GM19240 (cell line): ENCODE results near the gene KLF9.
"Not testable (repeated sequence)": the region's sequence is repeated elsewhere in the genome, so short reads cannot be mapped to it uniquely, and the experiment has no call there.

ENCODE experiments used
- DNase-seq: peaks from one replicate; pipeline ENCODE4 v3.0.0; 2011; ENCODE audit warnings: low spot score; ENCODE audit not compliant: insufficient read length

KLF9 gene

DNA sequence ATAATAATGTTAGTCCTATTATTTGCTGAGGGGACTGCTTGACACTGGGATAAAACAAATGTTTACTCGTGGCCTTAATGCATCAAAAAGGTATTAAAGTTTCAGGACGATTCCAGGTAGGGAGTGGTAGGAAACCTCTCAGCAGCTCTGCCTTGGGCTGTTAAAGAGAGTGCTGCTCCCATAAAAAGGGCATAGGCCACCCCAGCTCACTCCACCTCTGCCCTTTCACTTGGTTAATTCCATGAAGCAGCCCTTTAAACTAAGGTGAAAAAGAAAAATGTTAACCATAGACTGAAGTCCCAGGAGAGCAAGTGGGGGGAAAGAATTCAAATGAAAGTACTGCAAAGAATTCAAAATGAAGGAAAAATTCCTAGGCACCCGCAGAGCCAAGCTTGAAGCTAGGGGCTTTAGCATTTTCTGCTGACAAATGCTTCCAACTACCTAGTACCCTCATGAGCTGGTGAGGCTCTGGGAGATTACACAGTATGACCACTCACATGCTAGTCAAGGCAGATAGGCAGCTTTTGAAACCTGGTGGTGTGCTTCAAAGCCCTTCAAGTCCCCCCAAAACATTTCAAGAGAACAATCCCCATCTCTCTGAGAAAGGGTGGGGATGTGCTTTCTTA, 8.5 kb downstream of the KLF9 start:
- DNase-seq: no peak

DNA sequence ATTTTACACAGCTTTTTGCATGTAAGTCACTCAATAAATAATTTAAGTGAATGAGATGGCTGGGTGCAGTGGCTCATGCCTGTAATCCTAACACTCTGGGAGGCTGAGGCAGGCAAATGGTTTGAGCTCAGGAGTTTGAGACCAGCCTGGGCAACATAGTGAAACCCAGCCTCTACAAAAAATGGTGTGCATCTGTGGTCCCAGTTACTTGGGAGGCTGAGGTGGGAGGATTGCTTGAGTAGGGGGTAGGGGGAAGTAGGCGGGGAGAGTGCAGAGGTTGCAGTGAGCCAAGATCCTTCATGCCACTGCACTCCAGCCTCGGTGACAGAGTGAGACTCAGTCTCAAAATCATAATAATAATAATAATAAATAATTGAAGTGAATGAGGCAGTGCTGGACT, 10.2 kb downstream of the KLF9 start:
- no peak for DNase-seq

DNA sequence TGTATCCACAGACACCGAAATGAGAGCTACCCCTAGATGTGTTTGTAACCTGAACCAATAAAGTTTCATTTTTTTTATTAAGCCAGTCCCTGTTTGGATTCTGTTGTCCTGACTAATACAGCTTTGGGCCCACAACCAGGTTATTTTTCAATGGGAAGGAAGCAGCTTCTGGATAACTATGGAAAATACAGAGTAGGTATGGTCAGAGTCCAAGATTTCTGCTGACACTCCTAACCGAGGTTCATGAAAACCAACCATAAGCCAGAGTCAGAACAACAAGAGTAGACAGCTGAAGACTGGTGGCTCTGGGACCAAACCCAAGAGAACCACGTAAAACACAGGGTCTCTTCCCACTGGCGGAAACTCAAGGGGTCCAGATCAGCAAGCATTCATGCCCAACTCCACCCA, 10.8 kb downstream of the KLF9 start:
- no peak for DNase-seq

DNA sequence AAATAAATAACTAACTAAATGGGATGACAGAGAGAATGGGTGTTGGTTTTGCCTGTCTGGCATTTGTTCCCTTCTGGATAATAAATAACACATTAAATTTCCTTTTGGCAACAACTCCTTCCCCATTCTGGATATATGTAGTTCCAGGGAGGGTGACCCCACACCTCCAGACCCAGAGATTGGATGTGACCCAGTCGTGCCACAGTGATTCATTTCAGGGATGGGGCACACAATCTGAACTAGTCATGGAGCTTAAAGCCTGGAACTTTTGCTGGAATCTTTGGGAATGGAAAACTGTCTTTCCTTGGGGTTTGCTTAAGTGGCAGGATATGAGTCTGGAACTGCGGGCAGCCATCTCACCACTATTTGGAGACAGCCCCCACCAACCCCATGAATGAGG, 11.3 kb downstream of the KLF9 start:
- DNase-seq: no peak

DNA sequence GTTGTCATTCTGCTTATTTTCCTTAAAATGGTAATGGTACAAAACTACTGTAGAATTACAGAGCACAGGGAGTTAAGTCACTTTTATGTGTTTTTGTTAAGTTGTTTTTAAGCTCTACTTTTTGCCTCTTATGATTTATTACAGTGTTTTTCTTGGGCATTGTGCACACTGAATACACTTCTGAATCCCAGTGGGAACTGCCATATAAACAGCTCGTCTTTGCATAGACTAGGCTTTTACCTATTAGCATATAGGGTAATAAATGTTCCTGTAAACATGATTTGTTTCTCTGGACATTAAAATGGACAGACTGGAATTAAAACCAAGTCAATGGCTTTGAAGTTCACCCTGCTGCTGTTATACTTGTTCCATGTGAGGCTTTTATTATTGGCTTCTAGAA, 12.2 kb downstream of the KLF9 start:
- DNase-seq: no peak

DNA sequence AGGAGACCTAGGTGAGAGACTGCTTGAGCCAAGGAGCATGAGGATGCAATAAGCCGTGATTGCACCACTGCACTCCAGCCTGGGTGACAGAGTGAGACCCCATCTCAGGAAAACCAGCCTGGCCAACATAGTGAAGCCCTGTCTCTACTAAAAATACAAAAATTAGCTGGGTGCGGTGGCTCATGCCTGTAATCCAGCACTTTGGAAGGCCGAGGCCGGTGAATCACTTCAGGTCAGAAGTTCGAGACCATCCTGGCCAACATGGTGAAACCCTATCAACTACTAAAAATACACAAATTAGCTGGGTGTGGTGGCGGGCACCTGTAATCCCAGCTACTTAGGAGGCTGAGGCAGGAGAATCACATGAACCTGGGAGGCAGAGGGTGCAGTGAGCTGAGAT, 13.2 kb downstream of the KLF9 start:
- not testable (repeated sequence) for DNase-seq

DNA sequence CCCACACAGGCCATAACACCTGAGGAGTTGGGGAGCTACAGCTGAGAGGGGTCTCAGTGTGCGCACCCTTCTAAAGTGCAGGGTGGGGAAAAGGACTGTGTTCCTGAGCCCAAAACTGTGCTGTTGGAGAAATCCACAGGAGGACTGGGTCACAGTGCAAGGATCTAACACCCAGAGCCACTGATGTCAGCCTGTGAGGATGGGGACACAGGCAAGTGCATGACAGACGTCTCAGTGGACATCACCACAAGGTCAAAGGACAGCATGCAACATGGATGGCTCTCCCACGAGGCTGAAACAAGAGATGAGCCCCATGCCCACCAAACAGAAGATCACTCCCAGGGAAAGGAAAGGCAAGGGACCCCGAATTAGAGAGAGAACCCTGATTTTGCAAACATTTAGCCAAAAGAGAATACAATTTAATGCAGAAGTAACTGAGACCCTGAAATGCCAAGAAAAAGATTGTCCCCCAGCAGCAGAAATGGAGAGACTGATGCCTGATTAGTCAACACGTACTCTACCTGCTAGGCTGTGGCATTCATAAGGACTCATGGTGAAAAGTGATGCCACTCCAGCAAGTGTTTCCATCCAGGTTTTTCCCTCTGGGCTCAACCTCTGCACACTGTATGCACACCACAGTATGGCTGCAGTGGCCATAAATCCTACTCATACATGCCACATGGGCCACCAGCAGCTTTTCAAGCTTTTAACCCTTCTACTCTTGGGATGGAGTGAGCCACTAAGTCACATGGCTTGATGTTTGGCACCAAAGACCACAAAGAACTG, 14.2 kb downstream of the KLF9 start:
- no peak for DNase-seq

DNA sequence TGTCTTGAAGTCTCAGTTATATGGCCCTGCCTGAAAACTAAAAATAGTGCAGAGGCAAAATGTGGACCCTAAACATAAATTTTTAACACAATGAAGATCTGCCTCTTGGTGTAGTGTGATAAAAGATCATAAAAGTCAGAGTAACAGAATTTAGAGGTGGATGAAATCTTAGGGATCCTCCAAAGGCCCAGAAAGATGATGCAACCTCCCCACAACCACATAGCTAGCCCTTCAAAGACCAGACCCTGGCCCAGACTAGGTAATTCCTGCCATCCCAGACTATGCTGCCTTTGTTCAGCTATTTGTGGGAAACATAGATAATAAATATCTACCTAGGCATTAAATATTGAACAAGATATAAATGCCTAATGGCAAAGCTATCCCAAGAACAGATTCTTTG, 15.3 kb downstream of the KLF9 start:
- DNase-seq: no peak

DNA sequence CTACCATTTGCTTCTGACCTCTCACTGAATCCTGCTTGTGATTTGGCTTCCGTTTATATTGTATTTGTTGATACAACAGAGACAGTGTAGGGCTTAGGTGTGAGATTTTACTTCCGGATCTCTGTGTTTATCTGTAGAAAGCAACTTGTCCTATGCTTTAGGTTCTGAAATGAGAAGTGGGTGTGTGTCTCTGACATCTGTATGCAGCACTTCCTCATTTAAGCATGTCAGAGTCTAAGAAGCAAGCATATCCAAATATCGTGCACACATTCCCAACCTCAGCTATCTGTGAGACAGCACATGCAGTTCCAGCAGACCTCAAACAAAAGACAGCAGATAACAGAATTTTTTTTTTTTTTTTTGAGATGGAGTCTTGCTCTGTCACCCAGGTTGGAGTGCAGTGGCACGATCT, 16.3 kb downstream of the KLF9 start:
- DNase-seq: no peak

DNA sequence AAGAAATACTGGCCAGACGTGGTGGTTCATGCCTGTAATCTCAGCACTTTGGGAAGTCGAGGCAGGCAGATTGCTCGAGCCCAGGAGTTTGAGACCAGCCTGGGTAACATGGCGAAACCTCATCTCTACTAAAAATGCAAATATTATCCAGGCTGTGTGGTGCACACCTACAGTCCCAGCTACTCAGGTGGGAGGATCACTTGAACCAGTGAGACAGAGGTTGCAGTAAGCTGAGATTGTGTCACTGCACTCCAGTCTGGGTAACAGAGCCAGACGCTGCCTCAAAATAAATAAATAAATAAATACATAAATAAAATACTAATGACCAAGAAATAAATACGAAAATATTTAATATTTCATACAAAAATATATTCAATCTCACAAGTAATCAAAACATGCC, 18.8 kb downstream of the KLF9 start:
- DNase-seq: no peak

DNA sequence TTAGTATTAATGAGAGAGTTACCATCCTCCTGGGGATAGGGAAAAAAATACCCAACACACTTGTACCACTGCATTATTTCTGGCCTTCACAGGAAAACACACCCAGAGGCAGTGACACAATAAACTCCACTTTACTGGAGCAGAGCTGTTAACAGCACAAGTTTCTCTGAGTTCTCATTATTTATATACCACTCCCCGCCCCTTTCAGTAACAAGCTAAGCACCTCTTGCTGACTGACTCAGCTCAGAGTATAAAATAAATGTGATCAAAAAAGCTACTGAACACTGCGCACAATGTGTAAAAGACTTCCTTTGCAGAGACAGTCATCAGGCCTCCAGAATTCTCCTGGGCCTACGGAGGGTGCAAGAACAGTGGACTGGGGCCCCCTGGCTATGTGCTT, 21.6 kb downstream of the KLF9 start:
- DNase-seq: no peak

DNA sequence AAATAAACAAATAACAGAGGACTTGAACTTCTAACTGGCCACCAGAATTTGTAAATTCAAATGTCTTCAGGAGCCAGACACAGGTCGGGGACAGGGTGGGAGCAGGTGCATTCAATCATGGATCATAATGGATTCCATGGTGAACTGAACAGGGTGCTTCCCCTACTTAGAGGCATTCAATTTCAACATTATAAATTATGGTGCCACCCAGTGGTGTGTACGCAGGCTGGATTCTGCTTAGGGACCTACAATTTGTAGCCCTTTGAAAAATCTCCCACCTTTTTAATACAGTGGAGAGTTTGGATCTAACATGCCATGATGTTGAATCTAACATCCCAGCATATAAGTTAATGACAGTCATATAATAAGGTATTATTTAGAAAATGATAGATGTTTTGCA, 22.3 kb downstream of the KLF9 start:
- DNase-seq: no peak

DNA sequence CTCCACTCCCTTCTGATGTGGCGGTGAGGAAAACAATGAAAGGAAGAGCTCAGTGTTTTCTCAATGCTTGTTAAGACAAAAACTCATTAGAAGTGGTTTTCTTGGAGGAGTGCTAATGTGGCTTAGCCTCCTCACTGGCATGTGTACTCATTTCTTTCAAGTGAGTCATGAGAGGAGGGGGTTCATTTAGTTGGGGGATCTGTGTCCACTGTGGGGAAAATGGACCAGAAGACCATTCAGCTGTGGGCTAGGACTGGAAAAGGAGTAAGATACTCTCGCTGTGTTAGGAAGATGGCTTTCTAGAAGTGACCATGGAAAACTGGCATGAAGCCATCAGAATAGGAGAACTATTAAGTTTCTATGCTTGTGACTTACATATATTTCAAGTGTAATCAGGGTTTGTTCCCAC, 23.5 kb downstream of the KLF9 start:
- DNase-seq: no peak

DNA sequence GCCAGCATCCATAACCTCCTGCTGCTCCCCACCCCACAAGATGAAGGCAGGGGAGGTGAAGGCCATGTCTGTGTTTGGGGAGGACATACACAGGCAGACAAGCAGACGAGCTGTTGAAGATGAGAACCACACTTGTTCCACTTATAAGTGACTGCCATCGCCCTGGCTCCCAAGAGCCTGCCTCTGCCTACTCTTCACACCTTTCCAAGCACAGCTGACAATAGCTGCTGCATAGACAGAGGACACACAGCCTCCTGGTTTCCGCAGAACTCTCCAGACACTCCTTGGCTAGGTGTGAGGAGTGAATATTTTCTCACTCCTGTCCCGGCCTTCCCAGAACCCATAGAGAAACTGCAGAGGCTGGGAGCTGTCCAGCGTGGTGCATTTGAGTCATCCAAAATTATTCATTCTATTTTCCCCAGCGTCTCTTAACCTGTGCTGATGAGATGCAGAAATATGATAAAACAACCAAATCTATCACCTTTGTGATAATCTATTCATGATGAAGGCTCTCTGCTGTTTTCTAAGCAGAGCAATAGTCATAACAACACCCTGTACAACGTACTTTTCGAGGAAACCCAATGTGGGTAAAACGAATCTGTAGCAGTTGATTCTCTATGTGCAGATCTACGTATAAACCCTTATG, 24.7 kb downstream of the KLF9 start:
- DNase-seq: no peak

DNA sequence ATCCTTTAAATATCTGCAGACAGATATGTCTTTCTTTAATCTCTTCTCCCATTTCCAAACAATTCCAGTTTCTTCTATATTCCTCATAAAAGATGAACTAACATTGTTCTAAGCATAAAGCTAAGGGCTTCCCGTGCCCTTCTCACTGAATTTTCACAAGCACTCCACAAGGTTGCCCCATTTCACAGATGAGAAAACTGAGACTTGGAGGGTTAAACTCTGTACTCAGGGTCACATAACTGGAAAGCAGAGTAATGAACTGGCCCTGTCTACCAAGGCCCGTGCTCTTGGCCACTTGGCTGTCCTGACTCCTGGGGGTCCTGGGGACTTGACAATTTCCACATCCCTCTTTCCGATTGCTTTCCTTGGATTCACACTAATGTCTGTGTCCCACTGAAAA, 25.3 kb downstream of the KLF9 start:
- DNase-seq: no peak

DNA sequence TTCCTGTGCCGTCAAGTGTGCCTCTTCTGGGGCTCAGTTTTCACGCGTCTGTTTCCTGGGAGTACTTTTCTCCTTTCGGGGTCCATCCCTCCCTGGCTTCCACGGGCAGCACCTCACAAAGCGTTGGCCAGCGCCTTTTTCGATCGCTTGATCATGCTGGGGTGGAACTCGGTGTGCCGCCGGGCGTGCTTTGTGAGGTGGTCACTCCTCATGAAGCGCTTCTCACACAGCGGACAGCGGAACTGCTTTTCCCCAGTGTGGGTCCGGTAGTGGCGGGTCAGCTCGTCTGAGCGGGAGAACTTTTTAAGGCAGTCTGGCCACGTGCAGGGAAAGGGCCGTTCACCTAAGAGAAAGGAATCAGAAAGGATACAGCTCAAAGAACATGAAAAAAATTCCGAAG, 26.8 kb downstream of the KLF9 start:
- no peak for DNase-seq

DNA sequence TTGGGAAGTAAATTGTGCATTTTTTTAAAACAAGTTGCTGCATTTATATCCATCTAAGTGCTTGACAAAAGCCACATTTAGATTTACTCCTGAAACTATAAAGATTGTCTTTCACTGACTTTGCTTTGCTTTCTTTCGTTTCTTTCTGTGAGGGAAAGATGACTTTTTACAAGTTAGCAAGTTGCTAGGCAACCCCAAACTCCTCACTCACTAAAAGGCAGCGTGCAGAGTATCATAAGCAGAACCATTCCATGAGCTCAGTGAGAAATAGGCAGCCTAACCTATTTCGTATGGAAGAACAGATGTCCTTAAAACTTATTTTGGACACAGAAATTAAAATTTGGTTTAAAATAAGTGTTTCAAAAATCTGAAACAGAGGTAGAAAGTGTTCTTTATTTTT, 29.0 kb downstream of the KLF9 start:
- DNase-seq: no peak

DNA sequence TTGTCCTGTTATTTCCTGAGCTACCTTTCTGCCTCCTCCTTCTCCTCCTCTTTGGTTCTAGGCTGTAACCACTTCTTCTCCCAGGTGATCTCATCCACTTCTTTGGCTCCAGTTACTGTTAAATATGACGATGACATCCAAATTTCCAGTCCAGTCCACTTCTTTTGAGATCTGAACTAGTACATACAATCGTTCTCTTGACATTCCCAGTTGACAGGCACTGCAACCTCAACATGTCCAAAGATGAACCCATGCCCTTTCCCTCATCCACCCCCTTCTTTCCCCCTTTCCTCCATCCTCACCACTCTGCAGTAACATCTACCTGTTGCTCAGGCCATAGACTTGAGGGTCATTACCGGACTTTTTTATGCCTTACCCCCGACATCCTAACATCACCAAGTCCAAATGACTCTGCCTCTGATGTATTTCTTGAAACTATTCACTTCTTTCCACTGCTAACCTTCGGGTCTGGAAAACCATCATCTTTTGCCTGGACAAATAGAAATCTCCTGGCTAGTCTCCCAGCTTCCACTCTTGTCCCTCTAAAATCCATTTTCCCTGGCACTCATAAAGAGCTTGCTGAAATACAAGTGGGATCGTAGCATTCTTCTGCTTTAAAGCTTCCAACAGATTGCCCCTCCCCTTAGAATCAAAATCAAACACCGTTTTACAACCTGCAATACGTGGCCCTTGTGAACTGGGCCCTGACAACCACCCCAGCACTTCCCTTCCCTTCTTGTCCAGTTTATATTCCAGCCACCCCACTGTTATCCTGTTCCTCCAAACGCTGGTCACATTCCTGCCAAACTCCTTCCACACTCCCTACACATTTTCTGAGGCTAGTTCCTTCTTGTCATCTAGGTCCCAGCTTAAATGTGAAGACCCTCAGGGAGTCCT, 31.5 kb downstream of the KLF9 start:
- DNase-seq: no peak

DNA sequence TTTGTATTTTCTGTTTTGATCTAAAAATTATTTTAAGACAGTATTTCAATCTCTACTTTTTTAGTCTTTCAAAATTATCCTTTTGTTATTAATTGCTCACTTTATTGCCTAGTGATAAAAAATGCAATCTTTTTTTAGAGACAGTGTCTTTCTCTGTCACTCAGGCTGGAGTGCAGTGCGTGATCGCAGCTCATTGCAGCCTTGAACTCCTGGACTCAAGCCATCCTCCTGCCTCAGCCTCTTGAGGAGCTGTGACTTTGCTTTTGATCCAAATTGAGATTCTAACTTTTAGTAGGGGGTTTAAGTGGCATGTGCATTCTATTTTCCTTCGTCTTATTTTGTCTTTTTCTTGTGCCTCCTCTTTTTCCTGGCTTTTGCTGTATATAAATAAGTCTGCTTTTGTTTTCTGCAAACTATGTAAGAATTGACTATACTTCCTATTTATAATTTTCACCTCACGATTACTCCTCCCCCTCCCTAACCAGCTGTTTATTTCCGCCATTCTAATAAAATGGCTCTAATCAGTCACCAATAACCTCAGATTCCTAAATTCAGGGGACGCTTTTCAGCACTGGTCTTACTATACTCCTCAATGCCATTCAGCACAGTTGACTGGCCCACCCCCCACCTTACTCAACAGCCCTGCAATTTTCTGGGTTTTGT, 32.3 kb downstream of the KLF9 start:
- no peak for DNase-seq

DNA sequence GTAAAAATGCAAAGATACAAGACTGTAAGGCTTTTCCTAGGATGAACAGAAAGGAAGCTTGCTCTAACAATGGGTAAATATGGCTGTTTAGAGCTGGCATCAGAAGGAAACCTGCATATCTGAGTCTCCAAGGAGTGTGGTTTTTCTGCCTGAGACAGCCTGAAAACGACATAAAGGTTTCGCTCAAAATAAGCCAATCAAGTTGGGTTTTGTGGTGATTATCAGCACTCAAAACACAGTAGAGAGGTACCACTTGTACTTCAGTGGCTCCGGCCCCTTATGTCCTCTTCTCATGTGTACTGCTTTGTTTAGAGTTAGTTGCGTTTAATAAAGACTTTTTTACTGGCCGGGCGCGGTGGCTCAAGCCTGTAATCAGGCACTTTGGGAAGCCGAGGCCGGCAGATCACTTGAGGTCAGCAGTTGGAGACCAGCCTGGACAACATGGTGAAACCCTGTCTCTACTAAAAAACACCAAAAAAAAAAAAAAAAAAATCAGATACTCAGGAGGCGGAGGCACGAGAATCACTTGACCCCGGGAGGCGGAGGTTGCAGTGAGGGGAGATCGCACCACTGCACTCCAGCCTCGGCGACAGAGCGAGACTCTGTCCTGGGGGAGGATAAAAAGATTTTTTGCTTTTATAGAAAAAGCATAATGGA, 39.4 kb downstream of the KLF9 start:
- no peak for DNase-seq
